Fibroblast of peridontal ligament (primary cell): ENCODE measurements around the gene ZNF710.
A peak's percentile ranks its signal among the peaks of the same experiment; 100 is the strongest.
"Not testable (repeated sequence)": the region's sequence is repeated elsewhere in the genome, so short reads cannot be mapped to it uniquely, and the experiment has no call there.

Source experiments
- DNase-seq: peaks from one replicate; pipeline ENCODE4 v3.0.0-alpha.2; 2010; ENCODE audit errors: extremely low read depth

ZNF710 gene

GRCh38 chr15:90101969-90102890 lies 101.1 kb downstream of the ZNF710 start, which contains the start of gene IDH2:
Gene IDH2 (minus strand): TSS chr15:90102468. CDS start chr15:90102390, 78 bp downstream.
- DNase-seq, result peak; percentile 75

GRCh38 chr15:90103701-90104329 lies 102.7 kb downstream of the ZNF710 start:
- DNase-seq, result no peak

- no peak for DNase-seq
Measured at GRCh38 chr15:90104551-90104950, 103.4 kb downstream of the ZNF710 start.

GRCh38 chr15:90105521-90105920 lies 104.4 kb downstream of the ZNF710 start:
- no peak for DNase-seq

- peak; percentile 25 for DNase-seq
Measured at GRCh38 chr15:90106522-90107117, 105.5 kb downstream of the ZNF710 start.

- DNase-seq, result not testable (repeated sequence)
Measured at GRCh38 chr15:90108038-90108437, 106.9 kb downstream of the ZNF710 start.

- DNase-seq, result peak; percentile 23
Measured at GRCh38 chr15:90109163-90109751, 108.1 kb downstream of the ZNF710 start.

- DNase-seq, result peak; percentile 39
Measured at GRCh38 chr15:90113166-90113565, 112.0 kb downstream of the ZNF710 start.

- no peak for DNase-seq
Measured at GRCh38 chr15:90114451-90114901, 113.4 kb downstream of the ZNF710 start.

- no peak for DNase-seq
Measured at GRCh38 chr15:90115783-90116182, 114.7 kb downstream of the ZNF710 start.

- DNase-seq, result no peak
Measured at GRCh38 chr15:90119367-90119766, 118.2 kb downstream of the ZNF710 start.

GRCh38 chr15:90121086-90121485 lies 120.0 kb downstream of the ZNF710 start:
- DNase-seq, result no peak

- no peak for DNase-seq
Measured at GRCh38 chr15:90124507-90124906, 123.4 kb downstream of the ZNF710 start.

- DNase-seq, result no peak
Measured at GRCh38 chr15:90126022-90126421, 124.9 kb downstream of the ZNF710 start.

- DNase-seq, result no peak
Measured at GRCh38 chr15:90126596-90127435, 125.7 kb downstream of the ZNF710 start.

- DNase-seq, result no peak
Measured at GRCh38 chr15:90130291-90130690, 129.2 kb downstream of the ZNF710 start.
